ENCODE measurements around the gene SPDYE9.
"Not testable (repeated sequence)": the region's sequence is repeated elsewhere in the genome, so short reads cannot be mapped to it uniquely, and the experiment has no call there.

The SPDYE9 gene

GRCh38 chr7:73085938-73086337 lies at the start of gene SPDYE9:
SPDYE9 (minus strand) TSS chr7:73086038; CDS start chr7:73084238, 1,800 bp downstream.
- not testable (repeated sequence) for DNase-seq

GRCh38 chr7:73134866-73135265 lies 49.0 kb upstream of the SPDYE9 start:
- not testable (repeated sequence) for DNase-seq

GRCh38 chr7:73132651-73133217 lies 46.9 kb upstream of the SPDYE9 start:
- DNase-seq = not testable (repeated sequence)

GRCh38 chr7:73130612-73131011 lies 44.8 kb upstream of the SPDYE9 start:
- DNase-seq = not testable (repeated sequence)

- not testable (repeated sequence) for DNase-seq
Measured at GRCh38 chr7:73124126-73124525, 38.3 kb upstream of the SPDYE9 start.

GRCh38 chr7:73122778-73123447 lies 37.1 kb upstream of the SPDYE9 start:
- not testable (repeated sequence) for DNase-seq

- not testable (repeated sequence) for DNase-seq
Measured at GRCh38 chr7:73118155-73118554, 32.3 kb upstream of the SPDYE9 start.

GRCh38 chr7:73057811-73058210 lies 28.0 kb downstream of the SPDYE9 start, which contains the start of gene SPDYE11:
SPDYE11 (minus strand) TSS chr7:73057911; CDS start chr7:73056111, 1,800 bp downstream.
- DNase-seq = not testable (repeated sequence)

- not testable (repeated sequence) for DNase-seq
Measured at GRCh38 chr7:73029666-73030065, 56.2 kb downstream of the SPDYE9 start, which contains the start of gene SPDYE8. SPDYE8 (minus strand) TSS chr7:73029766; CDS start chr7:73027966, 1,800 bp downstream.
